Peyer's patch (tissue), 4 donors: ENCODE measurements around the gene NWD2.

Experiments
- POLR2A ChIP-seq, 2 donors: fragments of 450-650 bp; IDR thresholded peaks; one replicate each; pipeline ENCODE4 v1.5.1; 2017; ENCODE audit warnings: antibody characterized with exemption in 2 of 2, mild to moderate bottlenecking in 2 of 2, moderate library complexity in 2 of 2
- TF ChIP-seq, protein P1 (sequence below), 6 experiments: fragments of 450-650 bp in 4 of 6; fragments of 200-600 bp in 2 of 6; sonication (generic) in 1 of 6; IDR thresholded peaks; one replicate each; pipeline ENCODE4 v1.5.1; 2017 to 2019; ENCODE audit warnings: antibody characterized with exemption in 6 of 6, mild to moderate bottlenecking in 3 of 6, moderate library complexity in 1 of 6

DNA sequence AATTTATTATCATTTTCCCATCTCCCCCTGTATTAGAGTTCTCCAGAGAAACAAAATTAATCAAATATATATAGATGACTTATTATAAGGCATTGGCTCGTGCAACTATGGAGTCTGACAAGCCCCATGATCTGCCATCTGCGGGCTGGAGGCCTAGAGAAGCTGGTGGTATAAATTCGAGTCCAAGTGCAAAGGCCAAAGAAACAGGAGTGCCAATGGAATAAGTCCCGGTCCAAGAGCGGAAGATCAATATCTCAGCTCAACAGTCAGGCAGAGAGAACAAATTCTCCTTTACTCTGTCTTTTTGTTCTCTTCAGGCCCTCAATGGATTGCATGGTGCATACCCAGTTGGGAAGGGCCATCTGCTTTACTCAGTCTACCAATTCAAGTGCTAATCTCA is 178.8 kb downstream of the NWD2 start:
- TF ChIP-seq POLR2A (IDR thresholded peaks at IDR 0.05) = no peak
- TF ChIP-seq, protein P1, sequence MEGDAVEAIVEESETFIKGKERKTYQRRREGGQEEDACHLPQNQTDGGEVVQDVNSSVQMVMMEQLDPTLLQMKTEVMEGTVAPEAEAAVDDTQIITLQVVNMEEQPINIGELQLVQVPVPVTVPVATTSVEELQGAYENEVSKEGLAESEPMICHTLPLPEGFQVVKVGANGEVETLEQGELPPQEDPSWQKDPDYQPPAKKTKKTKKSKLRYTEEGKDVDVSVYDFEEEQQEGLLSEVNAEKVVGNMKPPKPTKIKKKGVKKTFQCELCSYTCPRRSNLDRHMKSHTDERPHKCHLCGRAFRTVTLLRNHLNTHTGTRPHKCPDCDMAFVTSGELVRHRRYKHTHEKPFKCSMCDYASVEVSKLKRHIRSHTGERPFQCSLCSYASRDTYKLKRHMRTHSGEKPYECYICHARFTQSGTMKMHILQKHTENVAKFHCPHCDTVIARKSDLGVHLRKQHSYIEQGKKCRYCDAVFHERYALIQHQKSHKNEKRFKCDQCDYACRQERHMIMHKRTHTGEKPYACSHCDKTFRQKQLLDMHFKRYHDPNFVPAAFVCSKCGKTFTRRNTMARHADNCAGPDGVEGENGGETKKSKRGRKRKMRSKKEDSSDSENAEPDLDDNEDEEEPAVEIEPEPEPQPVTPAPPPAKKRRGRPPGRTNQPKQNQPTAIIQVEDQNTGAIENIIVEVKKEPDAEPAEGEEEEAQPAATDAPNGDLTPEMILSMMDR (IDR thresholded peaks at IDR 0.05) = no peak
